ENCODE data around the gene BABAM2.
"Not testable (repeated sequence)": the region's sequence is repeated elsewhere in the genome, so short reads cannot be mapped to it uniquely, and the experiment has no call there.

The BABAM2 gene

GRCh38 chr2:27854229-27854862 is 36.2 kb upstream of the BABAM2 start:
- TF ChIP-seq, protein P1, sequence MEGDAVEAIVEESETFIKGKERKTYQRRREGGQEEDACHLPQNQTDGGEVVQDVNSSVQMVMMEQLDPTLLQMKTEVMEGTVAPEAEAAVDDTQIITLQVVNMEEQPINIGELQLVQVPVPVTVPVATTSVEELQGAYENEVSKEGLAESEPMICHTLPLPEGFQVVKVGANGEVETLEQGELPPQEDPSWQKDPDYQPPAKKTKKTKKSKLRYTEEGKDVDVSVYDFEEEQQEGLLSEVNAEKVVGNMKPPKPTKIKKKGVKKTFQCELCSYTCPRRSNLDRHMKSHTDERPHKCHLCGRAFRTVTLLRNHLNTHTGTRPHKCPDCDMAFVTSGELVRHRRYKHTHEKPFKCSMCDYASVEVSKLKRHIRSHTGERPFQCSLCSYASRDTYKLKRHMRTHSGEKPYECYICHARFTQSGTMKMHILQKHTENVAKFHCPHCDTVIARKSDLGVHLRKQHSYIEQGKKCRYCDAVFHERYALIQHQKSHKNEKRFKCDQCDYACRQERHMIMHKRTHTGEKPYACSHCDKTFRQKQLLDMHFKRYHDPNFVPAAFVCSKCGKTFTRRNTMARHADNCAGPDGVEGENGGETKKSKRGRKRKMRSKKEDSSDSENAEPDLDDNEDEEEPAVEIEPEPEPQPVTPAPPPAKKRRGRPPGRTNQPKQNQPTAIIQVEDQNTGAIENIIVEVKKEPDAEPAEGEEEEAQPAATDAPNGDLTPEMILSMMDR (IDR thresholded peaks at IDR 0.05; ENCODE audit: extremely low read depth, missing control alignments): no peak
- DNase-seq (ENCODE audit: low spot score): no peak

DNA sequence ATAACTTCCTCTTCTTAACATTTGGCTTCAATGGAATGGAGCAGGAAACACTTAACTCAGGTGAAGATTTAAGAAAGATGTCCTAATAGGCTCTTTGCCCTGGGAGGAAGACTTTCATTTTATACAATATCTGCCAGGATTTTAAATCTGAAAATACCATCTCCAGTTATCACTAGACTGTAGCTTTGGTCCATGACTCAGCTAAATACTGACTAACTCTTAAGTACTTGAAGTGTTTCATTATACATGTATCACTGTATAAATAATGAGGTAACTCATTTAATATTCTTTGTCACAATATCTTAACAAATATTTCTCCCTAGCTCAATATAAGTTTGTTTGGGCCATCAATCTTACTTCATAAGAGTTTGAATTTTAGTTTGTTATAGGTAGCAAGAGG is 35.1 kb upstream of the BABAM2 start:
- TF ChIP-seq, protein P1 (IDR thresholded peaks at IDR 0.05; ENCODE audit: extremely low read depth, missing control alignments): no peak
- no peak for DNase-seq (ENCODE audit: low spot score)

DNA sequence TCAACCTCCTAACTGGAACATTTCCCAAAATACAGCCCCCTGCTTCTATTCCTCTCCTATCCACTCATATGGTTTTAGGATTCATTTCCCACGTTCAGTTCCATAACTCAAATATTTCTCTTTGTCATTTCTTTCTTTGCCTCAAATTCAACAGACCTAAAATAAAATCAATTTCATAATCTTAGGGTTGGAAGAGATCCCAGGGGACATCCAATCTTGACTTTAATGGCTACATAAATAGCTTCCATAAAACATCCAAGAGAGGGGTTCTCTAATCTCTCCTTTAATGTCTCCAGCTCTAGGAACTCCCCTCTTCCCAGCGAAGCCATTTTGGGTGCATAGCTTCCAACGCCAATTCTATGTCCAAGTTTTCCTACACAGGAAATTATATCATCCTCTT is 34.1 kb upstream of the BABAM2 start:
- TF ChIP-seq, protein P1 (IDR thresholded peaks at IDR 0.05; ENCODE audit: extremely low read depth, missing control alignments): no peak

GRCh38 chr2:27856956-27857355 is 33.6 kb upstream of the BABAM2 start:
- TF ChIP-seq, protein P1 (IDR thresholded peaks at IDR 0.05; ENCODE audit: extremely low read depth, missing control alignments): no peak
- DNase-seq (ENCODE audit: low spot score): no peak

More for the DNA sequence above, 34.1 kb upstream of the BABAM2 start:
- DNase-seq (ENCODE audit: low spot score): no peak

- no peak for DNase-seq (ENCODE audit: low spot score)
- TF ChIP-seq, protein P1 (IDR thresholded peaks at IDR 0.05; ENCODE audit: extremely low read depth, missing control alignments): no peak
These were observed 32.9 kb upstream of the BABAM2 start for GRCh38 chr2:27857417-27858172.

- DNase-seq (ENCODE audit: low spot score): no peak
- TF ChIP-seq, protein P1 (IDR thresholded peaks at IDR 0.05; ENCODE audit: extremely low read depth, missing control alignments): no peak
These were observed 30.4 kb upstream of the BABAM2 start for GRCh38 chr2:27860111-27860510.

DNA sequence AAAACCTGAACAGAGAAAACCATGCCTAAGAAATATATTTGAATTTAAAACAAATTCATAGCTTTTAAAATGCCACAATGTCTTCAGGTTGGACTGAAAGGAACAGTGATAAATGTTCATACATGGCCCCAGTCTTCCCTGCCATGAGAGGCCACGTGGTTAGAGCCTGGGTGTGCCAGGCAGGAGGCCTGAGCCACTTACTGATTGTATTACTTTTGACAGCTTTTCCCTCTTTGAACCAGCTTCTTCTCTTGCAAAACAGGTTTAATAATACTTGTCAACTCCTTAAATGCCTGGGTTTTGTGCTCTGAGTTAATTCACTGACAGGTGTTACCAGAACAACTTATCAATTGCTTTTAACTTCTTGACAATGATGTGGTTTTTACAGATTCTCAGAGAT is 27.4 kb upstream of the BABAM2 start:
- DNase-seq (ENCODE audit: low spot score): no peak

GRCh38 chr2:27863955-27864354 is 26.6 kb upstream of the BABAM2 start:
- not testable (repeated sequence) for DNase-seq (ENCODE audit: low spot score)

More for the DNA sequence above, 27.4 kb upstream of the BABAM2 start:
- TF ChIP-seq, protein P1 (IDR thresholded peaks at IDR 0.05; ENCODE audit: extremely low read depth, missing control alignments): no peak
